Measurements from ENCODE around the gene TAF15. TPM values are rescaled to one million over a fixed set of nuclear protein-coding genes. Genes with fewer than 3 reads are reported as not detected.

TAF15 gene
- total RNA-seq, 1 donor from 2014 or later, result 280 TPM

DNA sequence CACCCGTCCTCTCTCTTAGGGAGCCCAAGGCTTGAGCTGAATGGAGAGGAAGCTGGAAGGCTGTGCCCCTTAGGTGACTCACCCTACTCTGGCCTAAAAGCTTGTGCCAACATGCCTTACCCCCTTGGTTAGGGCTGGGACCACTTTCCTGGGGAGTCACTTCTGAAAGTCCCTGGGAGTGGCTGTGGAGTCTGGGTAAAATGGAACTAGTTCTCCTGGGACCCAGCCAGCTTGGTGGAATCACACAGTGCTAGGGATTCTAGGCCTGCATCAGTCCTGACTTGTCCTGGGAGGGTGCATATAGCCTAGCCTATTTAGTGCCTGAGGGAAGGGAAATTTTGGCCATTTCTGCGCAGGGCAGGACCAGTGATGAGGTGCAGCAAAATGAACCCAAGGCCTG lies 24.4 kb upstream of the TAF15 start:
- intact Hi-C loops (cut with micrococcal nuclease), result no loop called here

DNA sequence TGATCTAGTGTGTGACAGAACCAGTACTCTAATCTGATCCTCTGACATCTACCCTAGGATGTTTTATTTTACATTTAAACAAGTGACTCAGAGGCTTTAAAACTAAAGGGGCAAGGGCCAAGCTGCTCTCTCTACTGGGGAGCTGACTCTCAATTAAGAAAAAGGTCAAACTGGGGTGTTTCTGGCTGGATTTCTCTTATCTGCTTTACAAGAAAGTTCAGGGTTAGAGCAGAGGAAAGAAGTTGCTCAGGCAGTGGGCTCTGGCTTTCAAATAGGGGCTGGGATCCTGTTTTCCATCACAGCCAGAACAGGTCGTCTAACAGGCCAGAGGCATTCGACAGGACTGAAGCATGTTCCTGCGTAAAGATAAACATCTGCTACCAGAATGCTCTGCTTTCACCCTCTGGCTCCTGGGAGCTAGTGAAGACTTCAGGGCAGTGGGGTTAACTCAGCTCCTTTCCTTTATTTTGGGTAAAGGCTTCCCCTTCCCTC lies 22.3 kb upstream of the TAF15 start:
- intact Hi-C loops (cut with micrococcal nuclease), result no loop called here

DNA sequence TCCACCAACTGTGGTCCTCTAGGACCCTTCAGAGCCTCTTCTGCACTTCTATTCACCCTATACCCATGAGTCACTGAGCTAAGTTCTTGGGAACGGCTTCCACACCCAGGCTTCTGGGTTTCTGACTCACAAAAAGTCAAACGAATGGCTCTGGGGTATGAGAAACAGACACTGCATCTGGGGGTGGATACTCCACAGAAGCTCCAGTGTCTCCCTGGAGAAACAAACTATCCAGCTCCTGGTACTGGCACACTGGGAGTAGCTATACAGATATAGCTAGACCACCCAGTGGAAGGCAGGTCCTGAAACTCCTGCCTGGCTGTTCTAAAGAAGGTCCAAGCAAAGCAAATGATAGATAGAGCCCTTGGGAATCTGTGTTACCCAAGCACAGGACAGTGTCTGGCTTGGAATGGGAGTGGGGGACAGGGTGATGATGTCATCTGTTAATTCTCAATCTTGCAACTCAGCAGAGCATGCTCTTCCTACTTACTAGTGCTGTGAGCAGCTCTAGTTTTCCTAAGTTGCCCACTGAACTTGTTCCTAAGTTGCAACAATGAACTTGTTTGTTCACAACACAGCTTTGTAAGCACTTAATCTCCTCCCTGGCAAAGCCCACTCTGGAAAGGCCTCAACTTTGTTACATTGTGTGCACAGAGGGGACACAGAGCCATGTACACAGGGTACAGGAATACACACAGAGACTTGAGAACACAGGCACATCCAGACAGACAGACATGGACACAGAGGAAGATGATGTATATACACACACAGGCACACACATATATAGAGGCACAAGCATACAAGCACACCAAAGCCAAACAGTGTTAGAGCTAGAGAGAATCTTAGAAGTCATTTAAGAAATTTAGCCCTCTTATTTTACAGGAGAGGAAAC lies 20.6 kb upstream of the TAF15 start:
- intact Hi-C loops (cut with micrococcal nuclease), result no loop called here

DNA sequence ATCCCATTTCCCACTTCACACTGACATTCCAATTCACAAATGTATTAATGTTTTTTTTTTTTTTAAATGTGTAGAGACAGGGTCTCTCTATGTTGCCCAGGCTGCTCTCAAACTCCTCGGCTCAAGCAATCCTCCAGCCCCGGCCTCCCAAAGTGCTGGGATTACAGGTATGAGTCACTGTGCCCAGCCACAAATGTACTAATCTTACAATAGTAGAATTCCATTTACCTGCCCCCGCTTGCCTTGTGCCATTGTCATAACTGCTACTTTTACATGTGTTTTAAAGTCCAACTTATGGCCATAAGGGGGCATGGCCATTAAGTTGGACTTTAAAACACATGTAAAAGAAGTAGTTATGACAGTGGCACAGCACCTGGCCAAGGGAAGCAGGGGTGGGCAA lies 18.4 kb upstream of the TAF15 start:
- intact Hi-C loops (cut with micrococcal nuclease), result no loop called here

DNA sequence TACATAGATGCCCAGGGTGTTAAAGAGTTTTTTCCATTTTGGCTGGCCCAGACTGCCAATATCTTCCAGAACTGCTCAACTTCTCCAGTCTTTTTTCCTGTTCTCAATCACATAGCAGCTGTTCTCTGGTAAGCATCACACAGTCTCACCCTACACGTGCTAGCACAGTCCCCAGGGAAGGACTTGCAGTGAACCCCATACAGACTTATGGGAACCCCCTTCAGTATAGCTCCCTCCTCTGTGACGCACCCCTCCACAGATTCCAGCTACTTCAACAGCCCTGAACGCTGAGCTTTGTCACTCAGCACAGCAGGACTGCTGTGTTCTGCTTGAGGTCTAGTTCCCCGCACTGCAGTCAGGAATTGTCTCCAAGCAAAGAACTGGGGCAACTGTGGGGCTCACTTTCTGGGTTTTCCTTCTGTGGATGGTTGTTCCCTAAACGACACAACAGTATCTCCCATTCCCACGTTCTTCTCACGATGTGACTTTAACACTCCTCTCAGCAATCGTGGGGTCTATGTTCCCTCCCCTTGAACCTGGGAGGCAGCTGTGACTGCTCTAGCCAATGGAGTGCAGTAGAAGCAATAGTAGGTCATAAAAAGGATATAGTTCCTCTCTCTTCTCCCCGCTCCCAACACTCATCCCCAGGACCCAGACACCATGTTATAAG lies 17.5 kb upstream of the TAF15 start:
- intact Hi-C loops (cut with micrococcal nuclease), result no loop called here

DNA sequence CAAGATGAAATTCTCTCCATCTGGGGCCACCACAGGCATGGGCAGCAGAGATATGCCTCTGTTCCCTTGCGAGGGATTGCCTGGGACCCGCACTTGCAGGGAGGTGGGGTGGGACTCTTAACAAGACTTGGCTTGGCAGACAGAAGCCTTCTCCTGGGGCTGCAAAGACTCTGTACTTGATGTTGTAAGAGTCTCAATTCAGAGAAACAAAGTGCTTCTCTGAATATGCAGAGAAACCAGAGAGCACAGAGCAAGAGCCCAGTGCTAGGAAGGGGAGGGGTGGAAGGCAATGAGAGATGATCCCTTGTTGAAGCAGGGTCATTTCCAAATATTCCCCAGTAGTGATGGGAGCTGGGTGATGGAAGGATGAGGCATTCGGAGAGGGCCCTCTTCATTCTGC lies 16.0 kb upstream of the TAF15 start:
- intact Hi-C loops (cut with micrococcal nuclease), result no loop called here

DNA sequence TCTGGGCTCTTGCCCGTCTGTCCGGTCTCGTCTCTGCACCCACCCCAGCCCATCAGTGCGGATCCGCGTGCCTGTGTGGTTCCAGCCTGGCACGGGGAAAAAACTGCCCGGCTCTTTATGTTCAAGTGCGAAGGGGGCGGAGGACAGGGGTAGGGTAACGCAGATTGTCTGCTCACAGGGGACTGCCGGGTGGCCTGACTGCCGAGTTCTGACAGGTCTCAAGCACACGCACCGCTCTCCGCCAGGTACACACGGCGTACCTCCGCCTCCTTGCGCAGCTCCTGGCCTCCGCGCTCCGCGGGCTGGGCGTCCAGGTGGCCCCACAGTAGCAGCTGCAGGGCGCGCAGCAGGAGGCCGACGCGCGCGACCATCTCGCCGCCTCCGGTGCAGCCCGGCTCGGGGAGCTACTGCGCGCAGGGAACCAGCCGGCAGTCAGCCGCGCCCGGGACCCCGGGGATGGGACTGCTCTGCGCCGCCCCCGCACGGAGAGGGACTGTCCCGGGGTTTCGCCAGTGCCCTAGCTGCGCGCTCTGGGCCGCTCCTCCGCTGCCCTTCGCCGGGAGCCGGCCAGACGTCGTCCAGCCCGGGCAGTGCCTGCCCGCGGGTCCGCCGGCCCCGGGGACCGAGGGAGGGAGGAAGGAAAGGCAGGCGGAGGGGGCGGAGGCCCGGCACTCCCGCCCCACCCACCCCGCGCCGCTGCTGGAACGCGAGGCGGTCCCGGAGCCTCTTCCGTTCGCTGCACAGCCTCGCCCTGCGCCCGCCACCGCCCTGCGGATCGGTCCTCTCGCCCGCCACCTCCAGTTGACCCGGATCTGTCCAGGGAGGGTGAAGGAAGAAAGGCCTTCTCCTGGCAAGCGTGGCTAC lies 14.0 kb upstream of the TAF15 start, which contains the start of gene MMP28:
TSS of gene MMP28 (minus strand) at position 635 of the 864 bp plus-strand sequence. CDS start at position 371, 264 bp downstream.
- intact Hi-C loops (cut with micrococcal nuclease), result no loop called here

DNA sequence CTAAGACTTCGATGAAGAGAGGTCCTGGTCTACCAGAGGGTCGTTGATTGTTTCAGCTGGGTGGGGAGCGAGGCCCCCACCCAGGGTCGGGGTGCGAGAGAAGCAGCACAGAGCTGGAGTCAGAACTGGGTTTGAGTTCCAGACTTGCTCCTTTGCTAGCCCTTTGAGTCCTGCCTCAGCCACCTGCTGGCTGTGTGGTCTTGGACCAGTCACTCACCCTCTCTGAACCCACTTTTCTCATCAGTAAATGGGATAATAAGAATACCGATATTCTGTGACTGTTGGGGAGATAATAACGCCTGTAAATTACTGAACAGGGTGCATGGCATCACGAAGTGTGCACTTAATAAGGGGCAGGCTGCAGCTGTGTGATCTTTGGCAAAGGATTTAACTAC lies 13.4 kb upstream of the TAF15 start:
- intact Hi-C loops (cut with micrococcal nuclease), result no loop called here

DNA sequence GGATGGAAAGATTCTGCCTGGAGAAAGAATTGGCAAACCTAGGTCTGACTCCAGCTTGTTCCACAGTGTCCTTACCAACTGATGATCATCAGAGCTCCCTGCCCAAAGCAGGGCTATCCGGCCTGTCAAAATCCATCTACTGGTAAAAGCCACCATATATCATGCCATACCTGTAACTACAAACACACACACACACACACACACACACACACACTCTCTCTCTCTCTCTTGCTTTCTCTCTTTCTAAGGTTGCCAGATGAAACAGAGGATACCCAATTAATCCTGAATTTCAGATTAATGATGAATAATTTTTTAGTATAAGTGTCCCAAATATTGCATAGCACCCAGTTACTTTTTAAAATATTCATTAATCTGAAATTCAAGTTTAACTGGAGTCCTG lies 12.3 kb upstream of the TAF15 start:
- intact Hi-C loops (cut with micrococcal nuclease), result no loop called here

DNA sequence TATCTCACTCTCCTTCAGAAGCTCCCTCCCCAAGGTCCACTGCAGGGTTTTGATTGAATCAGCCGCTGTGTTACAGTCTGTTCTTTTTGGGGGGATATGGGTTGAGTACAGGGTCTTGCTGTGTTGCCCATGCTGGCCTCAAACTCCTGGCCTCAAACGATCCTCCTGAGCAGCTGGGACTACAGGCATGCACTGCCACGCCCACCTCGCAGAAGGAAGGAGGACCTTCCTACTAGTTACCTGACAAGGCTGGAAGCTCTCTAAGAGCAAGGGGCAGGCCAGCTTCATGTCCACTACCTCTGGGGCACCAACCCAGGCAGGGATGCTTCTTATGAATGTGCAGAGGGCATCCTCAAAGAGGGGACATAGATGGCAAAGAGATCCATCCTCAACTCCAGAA lies 11.9 kb upstream of the TAF15 start:
- intact Hi-C loops (cut with micrococcal nuclease), result no loop called here

DNA sequence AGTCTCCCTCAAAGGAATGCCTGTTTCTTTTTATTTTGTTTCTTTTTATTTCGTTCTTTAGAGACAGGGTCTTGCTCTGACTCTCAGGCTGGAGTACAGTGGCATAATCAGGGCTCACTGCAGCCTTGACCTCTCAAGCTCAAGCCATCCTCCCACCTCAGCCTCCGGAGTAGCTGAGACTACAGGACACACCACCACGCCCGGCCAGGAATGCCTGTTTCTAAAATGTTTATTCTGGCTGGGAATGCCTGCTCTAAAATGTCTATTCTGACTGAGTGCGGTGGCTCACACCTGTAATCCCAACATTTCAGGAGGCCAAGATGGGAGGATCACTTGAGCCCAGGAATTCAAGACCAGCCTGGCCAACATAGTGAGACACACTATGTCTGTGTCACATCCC lies 11.4 kb upstream of the TAF15 start:
- intact Hi-C loops (cut with micrococcal nuclease), result no loop called here

DNA sequence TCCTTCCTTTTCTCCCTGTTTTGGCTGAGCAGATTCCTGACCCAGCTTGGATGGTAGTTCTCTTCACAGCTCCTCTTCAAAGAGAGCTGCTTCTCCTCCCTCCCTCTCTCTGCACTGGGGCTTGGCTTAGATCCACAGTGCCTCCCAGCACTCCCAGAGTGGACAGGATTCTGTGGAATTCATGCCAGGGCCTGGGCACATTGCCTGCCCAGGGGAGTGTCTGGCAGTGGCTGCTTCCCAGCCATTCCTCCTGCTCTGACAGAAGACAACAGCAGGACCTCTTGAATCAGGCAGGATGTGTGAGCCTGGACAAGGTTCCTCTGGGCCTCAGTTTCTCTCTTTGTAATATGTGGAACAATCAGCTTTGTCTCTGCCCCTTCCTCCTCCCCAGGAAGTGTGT lies 9.3 kb upstream of the TAF15 start:
- intact Hi-C loops (cut with micrococcal nuclease), result no loop called here

DNA sequence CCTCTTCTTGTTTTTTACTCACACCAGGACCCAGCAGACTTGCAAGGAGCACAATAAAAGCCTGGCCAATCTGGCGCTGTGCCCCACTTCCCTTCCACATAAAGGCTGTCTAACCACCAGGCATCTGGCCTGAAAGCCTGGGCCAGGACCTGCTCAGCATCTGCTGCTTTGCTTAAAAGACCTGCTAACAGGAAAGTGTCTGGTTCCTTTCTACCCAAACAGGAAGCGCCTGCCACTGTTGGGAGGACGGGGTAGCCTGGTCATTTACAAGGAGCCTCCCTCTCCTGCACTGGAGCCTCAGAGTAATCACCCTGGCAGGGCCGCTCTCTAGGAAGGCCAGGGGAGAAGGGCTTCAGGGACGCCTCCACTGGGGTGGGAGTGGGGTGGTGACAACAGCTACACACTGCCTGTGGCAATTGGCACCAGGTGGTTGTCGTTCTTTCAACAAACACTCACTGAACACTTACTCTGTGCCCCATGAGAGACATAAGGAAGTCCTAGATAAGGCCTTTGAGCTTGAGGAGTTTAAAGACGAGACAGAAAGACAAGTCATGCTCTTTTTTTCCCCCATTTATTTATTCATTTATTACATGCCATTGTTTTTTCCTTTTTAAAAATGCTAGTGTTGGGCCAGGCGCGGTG lies 7.6 kb upstream of the TAF15 start:
- intact Hi-C loops (cut with micrococcal nuclease), result no loop called here

DNA sequence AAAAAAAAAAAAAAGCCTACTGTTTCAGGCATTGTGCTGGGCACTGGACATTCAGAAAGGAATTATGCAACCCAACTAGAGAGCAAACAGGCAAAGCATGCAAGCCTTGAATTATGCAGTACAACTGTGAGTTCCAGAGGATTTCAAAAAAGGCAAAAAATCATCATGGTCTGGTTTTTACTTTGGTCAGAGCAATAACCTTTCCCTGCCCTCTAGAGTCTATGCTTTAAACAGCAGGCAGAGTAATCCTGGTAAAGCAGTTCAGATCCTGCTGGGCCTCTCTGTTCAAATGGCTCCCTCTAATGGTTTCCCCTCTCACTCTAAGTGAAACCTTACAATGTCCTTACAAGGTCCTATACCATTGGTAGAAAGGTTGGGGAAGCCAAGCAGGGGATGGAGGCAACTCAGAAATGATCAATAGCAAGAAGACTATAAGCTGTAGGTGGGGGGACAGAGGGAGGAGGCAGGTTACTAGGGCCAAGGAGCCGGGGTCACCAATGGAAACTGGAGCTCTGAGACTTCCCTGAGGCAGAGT lies 4.6 kb upstream of the TAF15 start:
- intact Hi-C loops (cut with micrococcal nuclease), result loop anchor here (1.0 to 5.0 kb wide), 4 partner anchors 40 to 642 kb away; partner anchors contain the start of gene SLFN5

DNA sequence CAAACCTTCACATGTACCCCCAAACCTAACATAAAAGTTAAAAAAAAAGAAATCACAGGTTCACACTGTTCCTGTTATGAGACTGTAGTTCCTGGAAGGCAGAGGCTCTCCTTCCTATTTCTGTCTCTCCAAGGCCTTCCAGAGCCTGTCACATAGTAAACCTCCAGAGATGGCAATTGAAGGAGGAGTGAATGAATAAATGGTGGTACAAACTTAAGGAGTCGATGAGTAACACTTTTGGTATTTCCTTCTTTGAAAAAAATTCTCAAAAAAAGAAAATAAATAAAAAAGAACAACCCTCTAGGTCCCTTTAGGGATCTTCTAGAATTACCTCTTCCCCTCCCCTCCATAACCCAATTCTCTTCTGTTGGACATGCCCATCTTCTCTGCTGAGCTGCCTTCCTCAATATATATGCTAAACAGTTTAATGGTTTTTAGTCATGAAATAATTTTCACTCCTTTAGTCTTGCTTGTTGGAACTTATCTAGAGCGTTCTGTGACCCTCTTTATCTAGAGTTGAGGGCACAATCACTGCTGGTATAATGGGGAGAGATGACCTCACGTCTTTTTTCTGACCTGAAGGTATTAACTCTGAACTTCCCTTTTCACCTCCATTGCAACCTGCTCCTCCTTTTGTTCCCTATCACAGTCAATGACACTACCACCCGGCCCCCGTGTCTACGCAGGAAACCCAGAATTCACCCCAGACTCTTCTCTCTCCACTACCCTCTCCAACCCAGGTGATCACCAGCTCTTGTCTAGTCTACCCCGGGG lies 1.7 kb upstream of the TAF15 start:
- intact Hi-C loops (cut with micrococcal nuclease), result loop anchor here (2.0 to 5.0 kb wide), 7 partner anchors 195 to 827 kb away; partner anchors contain the start of genes GGNBP2, LIG3, PEX12 and SLFN12L

DNA sequence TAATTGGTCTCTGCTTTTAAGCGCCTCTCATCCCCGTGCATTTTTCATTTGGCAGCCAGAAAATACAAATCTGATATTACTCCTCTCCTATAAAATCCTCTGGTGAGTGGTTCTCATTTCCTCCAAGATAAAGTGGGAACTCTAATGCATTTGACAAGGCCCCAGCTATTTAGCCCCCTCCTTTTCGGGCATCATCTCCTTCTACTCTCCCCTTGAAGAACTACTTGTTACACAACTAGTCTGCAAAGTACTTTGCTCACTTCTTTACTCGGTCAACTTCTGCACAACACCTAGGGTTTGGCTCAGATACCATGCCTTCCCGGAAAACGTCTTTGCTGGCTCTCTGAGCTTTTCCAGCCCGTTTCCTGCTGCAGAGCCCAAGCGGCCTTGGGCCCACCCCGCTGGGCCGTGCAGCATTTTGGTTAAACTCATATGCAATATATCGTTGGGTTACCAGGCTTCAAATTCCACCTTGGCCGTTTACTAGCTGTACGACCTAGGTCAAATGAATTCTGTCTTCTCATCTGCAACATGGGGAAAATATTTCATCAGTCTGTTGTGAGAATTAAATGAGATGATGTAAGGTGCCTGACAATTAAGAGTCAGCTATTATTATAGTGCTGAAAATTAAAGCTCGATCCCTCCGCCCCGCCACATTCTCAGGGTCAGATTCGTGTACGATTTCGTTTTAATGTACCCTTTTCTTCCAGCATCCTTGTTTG lies 883 bp upstream of the TAF15 start:
- intact Hi-C loops (cut with micrococcal nuclease), result loop anchor here (2.0 to 5.0 kb wide), 7 partner anchors 196 to 828 kb away; partner anchors contain the start of genes GGNBP2, LIG3, PEX12 and SLFN12L

DNA sequence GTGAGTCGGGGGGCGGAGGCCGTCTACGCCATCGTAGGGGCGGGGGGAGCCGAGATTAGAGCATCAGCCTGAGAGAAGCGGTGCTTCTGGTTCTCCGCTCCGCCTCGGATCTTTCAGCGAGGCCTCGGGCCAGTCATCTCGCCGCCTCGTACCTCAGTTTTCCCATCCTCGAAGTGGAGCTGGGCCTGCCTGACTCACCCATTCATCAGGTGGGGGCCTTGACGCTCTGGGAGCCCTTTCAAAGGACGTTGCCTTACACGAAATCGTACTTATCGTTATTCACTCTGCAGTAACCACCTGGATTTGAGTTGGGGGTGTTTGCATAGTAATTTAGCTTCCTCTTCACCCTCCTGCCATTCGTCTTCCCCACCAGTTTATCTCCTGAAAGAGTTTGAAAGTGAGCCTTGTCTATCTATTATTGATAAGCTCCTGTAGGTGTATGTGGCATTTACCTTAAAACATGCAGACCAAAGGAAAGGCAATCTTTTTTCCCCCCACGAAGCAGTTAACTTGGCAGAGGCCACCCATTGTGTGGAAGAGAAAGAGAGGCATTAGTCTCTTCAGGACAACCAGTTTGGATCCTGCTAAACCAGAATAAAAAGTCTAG lies 674 bp downstream of the TAF15 start:
- intact Hi-C loops (cut with micrococcal nuclease), result loop anchor here (1.0 to 5.0 kb wide), 16 partner anchors 46 to 829 kb away; partner anchors contain the start of genes AP2B1, CCL5, GGNBP2 and LIG3

DNA sequence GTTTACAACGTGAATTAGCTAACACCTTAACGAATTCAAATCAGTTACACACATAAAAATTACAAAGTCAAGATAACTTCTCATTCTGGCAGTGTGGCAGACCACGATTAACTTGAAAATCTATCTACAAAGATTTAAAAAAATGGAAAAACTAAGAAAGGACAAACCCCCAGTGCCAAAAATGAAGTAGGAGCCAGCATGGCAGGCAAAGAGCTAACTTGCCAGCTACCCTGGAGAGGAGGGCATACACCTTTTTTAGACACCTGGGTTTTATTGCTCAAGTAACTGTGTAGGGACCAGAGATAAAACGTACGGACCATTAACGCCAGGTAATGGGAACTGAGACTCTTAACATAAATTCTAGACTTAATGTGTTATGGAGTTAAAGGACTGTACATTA lies 2.5 kb downstream of the TAF15 start:
- intact Hi-C loops (cut with micrococcal nuclease), result no loop called here
